ENCODE measurements around the gene PLOD3. TPM values are rescaled to one million over a fixed set of nuclear protein-coding genes. Genes with fewer than 3 reads are reported as not detected.

Gene PLOD3
- total and polyA plus RNA-seq, 2 of the 8 experiments (the other 6 are each of a cell fraction or from before 2014, with no cell fraction given): 28.4 to 47.2 TPM

DNA sequence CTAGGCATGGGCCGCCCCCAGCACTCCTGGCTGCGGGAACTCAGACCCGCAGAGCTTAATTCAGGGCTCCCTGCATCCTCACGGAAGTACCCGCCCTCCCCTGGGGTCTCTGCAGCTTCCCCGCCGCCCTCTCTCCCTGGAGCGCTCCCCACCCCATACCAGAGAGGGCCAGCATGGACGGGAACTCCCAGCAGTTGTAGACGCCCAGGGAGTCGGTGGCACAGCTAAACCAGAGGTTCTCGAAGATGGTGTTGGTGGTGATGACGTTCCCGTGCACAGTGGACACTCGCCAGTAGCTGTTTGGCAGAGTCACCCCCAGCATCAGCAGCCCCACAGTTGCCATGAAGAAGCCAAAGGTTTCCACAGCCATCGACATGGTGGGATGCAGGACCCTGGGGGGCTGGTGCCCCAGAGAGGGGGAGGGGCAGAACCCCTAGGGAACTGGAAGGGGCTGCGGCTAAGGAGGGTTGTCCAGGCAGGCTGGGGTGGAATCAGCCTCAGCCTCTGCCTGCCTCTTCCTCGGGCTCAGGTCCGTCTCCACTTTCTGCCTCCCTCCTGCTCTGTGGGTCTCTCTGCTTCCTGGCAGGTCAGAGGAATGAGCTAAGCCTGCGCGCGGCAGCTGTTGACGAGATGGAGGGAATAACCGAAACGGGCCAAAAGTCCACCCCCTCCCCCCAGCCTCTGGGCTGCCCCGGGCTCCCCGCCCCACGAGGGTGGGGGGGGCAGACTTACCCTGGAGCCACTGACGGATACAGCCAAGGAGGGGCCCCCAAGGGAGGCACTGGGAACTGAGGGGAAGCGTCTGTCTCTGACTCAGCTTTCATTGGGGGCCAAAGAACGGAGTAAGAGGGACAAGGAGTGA, 20.1 kb upstream of the PLOD3 start, which contains the start of gene CLDN15:
Gene CLDN15, minus strand, starts transcription at position 597 of the 862 bp plus-strand sequence. Its CDS starts 221 bp downstream, at position 376.
- WGBS, 2 experiments (ENCODE audit: extremely low coverage in 1 of 2, insufficient coverage in 1 of 2, insufficient read length in 1 of 2, insufficient replicate concordance in 2 of 2, low coverage in 1 of 2, low lambda C conversion rate in 2 of 2, missing lambda C conversion rate in 1 of 2): 84% methylated on average over 27 of the region's 31 CpGs; no CpG with 5 or more reads in 1 of the 2 experiments
- Histone ChIP-seq H3K9me3 (ENCODE audit: insufficient read depth in 2 of 2, low read depth in 1 of 2, low read length in 1 of 2) (no peaks in the 10 kb centered on the region), H2BK120ac (replicated peaks; ENCODE audit: low read depth, low read length) (no peak within 1 kb of the TSS), H4K8ac (ENCODE audit: extremely low read depth, insufficient read depth, low read length) (no peak within 1 kb of the TSS), H3K23me2 (ENCODE audit: low read depth, low read length) (peaks cover 4% of the 10 kb centered on the region; the same call in 1 of the 2 replicates), H3K4ac (replicated peaks; ENCODE audit: insufficient read length, low read depth, low read length) (no peak within 1 kb of the TSS), H3K36me3 (ENCODE audit: control insufficient read depth in 2 of 4, insufficient read depth in 4 of 4, low read length in 3 of 4) (no peaks in the 10 kb centered on the region; a peak in 2 of 8 replicates), H4K91ac (replicated peaks; ENCODE audit: insufficient read length, low read length) (no peak within 1 kb of the TSS), H3K18ac (ENCODE audit: extremely low read depth, low read length) (peak within 1 kb of the TSS; percentile 6), H2BK15ac (ENCODE audit: low read length) (peak within 1 kb of the TSS; percentile 92; the same call in 1 of the 2 replicates), H4K20me1 (replicated peaks in 1 of 2; ENCODE audit: control insufficient read depth in 1 of 2, insufficient read depth in 2 of 2, low read length in 2 of 2) (peaks cover 0 to 11% of the 10 kb centered on the region in 2 experiments), H3K23ac (ENCODE audit: insufficient read length) (no peak within 1 kb of the TSS), H3K14ac (ENCODE audit: insufficient read length) (no peak within 1 kb of the TSS), H2AFZ (ENCODE audit: low read length) (no peak within 1 kb of the TSS), H3K4me2 (ENCODE audit: insufficient read depth in 1 of 2, low read depth in 2 of 2, low read length in 2 of 2) (no peak within 1 kb of the TSS), H2AK5ac (ENCODE audit: low read depth, low read length) (no peak within 1 kb of the TSS), H4K5ac (ENCODE audit: insufficient read length, low read depth, low read length) (no peak within 1 kb of the TSS), H3K56ac (replicated peaks; ENCODE audit: insufficient read length, low read depth, low read length) (no peak within 1 kb of the TSS), H2BK5ac (ENCODE audit: low read depth, low read length) (peak within 1 kb of the TSS; percentile 73), H3K9ac (replicated peaks in 1 of 4; ENCODE audit: extremely low read depth in 1 of 4, low read depth in 3 of 4, low read length in 3 of 4) (no peak within 1 kb of the TSS), H3K27ac (ENCODE audit: low read depth, low read length) (no peak within 1 kb of the TSS), H3K4me1 (replicated peaks in 1 of 4; ENCODE audit: control insufficient read depth in 3 of 4, insufficient read depth in 4 of 4, low read length in 3 of 4) (peaks cover 0 to 14% (median 7%) of the 10 kb centered on the region in 4 experiments; a peak in 6 of 7 replicates), H2BK12ac (ENCODE audit: low read depth, low read length) (no peak within 1 kb of the TSS; the same call in 1 of the 2 replicates), H2BK20ac (ENCODE audit: low read length) (no peak within 1 kb of the TSS), H3K4me3 (ENCODE audit: extremely low read depth in 1 of 4, insufficient read depth in 2 of 4, low read depth in 3 of 4, low read length in 4 of 4) (no peak within 1 kb of the TSS), H3K27me3 (replicated peaks in 1 of 4; ENCODE audit: control insufficient read depth in 3 of 4, extremely low read depth in 1 of 4, insufficient read depth in 3 of 4, low read length in 3 of 4) (no peaks in the 10 kb centered on the region), H3K79me1 (ENCODE audit: low read depth, low read length) (no peaks in the 10 kb centered on the region), H3K79me2 (ENCODE audit: control insufficient read depth in 1 of 2, insufficient read depth in 2 of 2, low read length in 2 of 2) (peaks cover 0 to 2% of the 10 kb centered on the region in 2 experiments; a peak in 1 of 4 replicates)
- no peak for FAIRE-seq
- POLR2A ChIA-PET (ENCODE audit: partially characterized antibody): interaction anchor here (0.8 to 3.2 kb wide), 13 partner anchors 8 to 56 kb away, joined by 3 to 12 read pairs (median 6); partner anchors contain the start of genes FIS1, PLOD3 and ZNHIT1
- CTCF ChIA-PET (ENCODE audit: partially characterized antibody): interaction anchor here (0.6 to 4.2 kb wide), 20 partner anchors 9 to 93 kb away, joined by 3 to 33 read pairs (median 4); partner anchors contain the start of genes PLOD3, VGF and ZNHIT1
- peak in 1 of 2 experiments; percentile 49 for DNase-seq (ENCODE audit: low read depth in 1 of 2, low spot score in 2 of 2)
- no peak for TF ChIP-seq RNF2 (IDR thresholded peaks at IDR 0.05; ENCODE audit: borderline replicate concordance, low read depth, low read length, missing control alignments, poor library complexity, severe bottlenecking)
- TF ChIP-seq SIN3A (conservative IDR thresholded peaks at IDR 0.05 in 1 of 2, IDR thresholded peaks at IDR 0.05 in 1 of 2; ENCODE audit: low read depth in 1 of 2, low read length in 2 of 2): no peak
- no peak for TF ChIP-seq POLR2A (IDR thresholded peaks at IDR 0.05; ENCODE audit: control extremely low read depth in 1 of 2, low read depth in 2 of 2, low read length in 2 of 2)
- TF ChIP-seq ZNF274 (IDR thresholded peaks at IDR 0.05; ENCODE audit: borderline replicate concordance, extremely low read depth, low read length): no peak
- no peak for TF ChIP-seq HDAC2 (IDR thresholded peaks at IDR 0.05; ENCODE audit: borderline replicate concordance in 1 of 2, low read depth in 2 of 2, low read length in 2 of 2)
- TF ChIP-seq GABPA (IDR thresholded peaks at IDR 0.05; ENCODE audit: borderline replicate concordance, insufficient read depth, low read length): no peak
- TF ChIP-seq BCL11A (IDR thresholded peaks at IDR 0.05; ENCODE audit: low read depth in 2 of 2, low read length in 2 of 2): no peak
- TF ChIP-seq CBX8 (IDR thresholded peaks at IDR 0.05; ENCODE audit: borderline replicate concordance, low read depth, low read length): no peak
- TF ChIP-seq, protein P1, sequence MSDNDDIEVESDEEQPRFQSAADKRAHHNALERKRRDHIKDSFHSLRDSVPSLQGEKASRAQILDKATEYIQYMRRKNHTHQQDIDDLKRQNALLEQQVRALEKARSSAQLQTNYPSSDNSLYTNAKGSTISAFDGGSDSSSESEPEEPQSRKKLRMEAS (IDR thresholded peaks at IDR 0.05): no peak
- no peak for TF ChIP-seq TBP (IDR thresholded peaks at IDR 0.05; ENCODE audit: low read depth, low read length)
